GM10248 (cell line): Measurements from ENCODE around the gene EDN3.
"Not testable (repeated sequence)": the region's sequence is repeated elsewhere in the genome, so short reads cannot be mapped to it uniquely, and the experiment has no call there.

Source experiments
- CTCF ChIA-PET: fragments of 300-600 bp; sonication (Branson Sonifier 250); formaldehyde crosslinking; extraction: SDS; loops from one replicate; lab custom pipeline; 2021; ENCODE audit warnings: antibody characterized with exemption; lab: Yijun Ruan, JAX
- POLR2A ChIA-PET: fragments of 350-650 bp; sonication (Branson Sonifier 250); formaldehyde crosslinking; extraction: SDS; loops from one replicate; lab custom pipeline; 2020; ENCODE audit warnings: antibody characterized with exemption; lab: Yijun Ruan, JAX
- DNase-seq: peaks from one replicate; pipeline ENCODE4 v3.0.0; 2012; ENCODE audit errors: extremely low spot score
- TF ChIP-seq, protein P1 (sequence below): IDR thresholded peaks from 2 replicates; pipeline ENCODE4 v1.5.1; 2012; ENCODE audit warnings: mild to moderate bottlenecking, low read depth; ENCODE audit errors: extremely low read depth, missing control alignments, control extremely low read depth

The EDN3 gene

DNA sequence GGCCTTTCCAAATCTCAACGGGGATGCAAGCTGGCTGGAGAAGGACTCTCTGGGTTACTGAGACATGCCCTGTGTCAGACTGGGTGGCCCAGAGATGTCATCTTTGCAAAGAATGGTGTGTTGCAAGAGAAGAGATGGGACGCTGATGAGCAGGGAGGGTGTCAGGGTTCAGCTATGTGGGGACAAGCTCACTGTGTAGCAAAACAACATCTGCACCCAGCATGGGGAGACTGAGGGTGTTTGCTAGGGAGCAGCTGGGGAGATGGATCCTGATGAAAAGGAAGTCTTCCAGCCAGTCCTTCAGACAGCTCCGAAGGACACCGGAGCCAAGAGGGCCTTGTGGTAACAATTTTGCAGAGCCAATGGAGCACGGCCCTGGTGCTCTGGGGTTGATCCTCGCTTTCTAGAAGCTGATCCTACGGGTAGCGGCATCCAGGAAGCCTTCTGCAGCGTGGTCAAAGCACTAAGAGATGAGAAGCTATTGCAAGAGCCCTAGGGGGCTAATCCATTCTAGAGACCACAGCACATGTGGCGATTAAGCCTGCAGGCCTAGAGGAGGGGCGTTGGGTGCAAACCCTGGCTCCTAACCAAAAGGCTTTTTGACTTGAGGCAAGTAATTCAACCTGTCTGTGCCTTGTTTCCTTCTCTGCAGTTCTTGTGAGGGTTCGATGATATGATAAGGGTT lies 39.9 kb downstream of the EDN3 start:
- CTCF ChIA-PET = no interaction called here
- POLR2A ChIA-PET = no interaction called here
- no peak for DNase-seq
- TF ChIP-seq, protein P1, sequence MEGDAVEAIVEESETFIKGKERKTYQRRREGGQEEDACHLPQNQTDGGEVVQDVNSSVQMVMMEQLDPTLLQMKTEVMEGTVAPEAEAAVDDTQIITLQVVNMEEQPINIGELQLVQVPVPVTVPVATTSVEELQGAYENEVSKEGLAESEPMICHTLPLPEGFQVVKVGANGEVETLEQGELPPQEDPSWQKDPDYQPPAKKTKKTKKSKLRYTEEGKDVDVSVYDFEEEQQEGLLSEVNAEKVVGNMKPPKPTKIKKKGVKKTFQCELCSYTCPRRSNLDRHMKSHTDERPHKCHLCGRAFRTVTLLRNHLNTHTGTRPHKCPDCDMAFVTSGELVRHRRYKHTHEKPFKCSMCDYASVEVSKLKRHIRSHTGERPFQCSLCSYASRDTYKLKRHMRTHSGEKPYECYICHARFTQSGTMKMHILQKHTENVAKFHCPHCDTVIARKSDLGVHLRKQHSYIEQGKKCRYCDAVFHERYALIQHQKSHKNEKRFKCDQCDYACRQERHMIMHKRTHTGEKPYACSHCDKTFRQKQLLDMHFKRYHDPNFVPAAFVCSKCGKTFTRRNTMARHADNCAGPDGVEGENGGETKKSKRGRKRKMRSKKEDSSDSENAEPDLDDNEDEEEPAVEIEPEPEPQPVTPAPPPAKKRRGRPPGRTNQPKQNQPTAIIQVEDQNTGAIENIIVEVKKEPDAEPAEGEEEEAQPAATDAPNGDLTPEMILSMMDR = no peak

DNA sequence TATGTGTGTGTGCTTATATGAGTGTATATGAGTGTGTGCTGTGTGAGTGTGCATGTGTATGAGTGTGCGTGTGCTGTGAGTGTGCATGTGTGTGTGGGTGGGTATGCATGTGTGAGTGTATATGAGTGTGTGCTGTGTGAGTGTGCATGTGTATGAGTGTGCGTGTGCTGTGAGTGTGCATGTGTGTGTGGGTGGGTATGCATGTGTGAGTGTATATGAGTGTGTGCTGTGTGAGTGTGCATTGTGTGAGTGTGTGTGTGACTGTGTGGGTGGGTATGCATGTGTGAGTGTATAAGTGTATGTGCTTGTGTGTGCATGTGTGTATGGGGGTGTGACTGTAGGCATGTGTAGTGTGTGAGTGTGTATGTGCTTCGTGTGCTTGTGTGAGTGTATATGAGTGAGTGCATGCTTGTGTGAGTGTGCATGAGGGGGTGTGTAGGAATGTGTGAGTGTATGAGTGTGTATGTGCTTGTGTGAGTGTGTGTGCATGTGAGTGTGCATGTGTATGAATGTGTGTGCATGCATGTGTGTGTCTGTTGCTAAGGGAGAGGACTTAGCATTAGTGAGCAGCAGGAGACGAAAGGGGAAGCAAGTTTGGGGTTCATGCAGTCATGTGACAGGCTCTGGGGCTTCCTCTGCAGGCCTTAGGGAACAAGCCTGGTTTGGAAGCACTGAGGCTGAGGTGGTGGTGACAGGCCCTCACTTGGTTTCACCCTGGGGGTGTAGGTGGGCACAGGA lies 41.0 kb downstream of the EDN3 start:
- CTCF ChIA-PET, DNase-seq, POLR2A ChIA-PET: not testable (repeated sequence)

DNA sequence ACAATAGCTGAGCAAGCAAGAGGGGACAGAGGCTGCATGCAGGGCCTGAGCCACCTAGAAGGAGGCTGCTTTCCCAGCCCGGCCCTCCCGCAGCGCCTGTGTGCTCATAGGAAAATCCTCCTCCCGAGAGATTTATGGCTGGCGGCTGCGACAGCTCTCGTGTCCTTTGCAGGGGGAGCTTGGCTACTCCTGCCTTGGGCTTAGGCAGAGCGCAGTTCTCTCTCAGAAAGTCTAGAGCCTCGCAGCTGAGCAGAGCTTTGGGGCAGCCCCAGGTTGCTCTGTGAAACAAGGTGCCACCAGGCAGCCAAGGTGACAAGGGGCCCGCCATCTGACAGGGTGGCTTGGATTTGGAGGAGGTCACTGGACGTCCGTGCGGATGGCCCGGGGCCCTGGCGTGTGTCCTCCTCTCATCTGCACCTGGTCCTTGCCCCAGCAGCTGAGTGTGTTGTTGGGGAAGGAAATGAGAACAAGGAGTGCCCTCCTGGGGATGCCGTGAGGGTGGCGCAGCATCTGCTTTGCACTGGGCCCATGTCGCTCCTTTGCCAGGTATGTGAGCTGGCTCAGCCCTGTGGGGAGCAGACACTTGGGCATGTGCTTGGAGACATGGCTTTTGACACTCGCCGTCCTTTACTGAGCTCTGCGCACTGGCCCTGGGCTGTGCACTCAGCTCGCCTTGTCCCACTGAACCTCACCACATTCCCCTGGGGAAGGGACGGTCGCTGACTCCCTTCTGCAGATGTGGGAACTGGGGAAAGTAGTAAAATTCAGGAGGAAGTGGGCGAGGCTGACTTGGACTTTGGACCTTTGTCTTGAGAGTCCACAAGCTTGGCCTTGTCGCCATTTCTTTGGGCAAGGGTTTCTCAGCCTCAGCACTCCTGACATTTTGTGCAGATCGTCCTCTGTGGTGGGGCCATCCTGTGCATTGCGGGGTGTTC lies 41.9 kb downstream of the EDN3 start:
- ChIA-PET POLR2A (no interaction called here), CTCF (interaction anchor here (0.6 kb wide), 1 partner anchor 8 kb away, joined by 3 read pairs; no protein-coding TSS in a partner anchor)
- DNase-seq = no peak
- TF ChIP-seq, protein P1 = no peak

- no peak for DNase-seq
- POLR2A ChIA-PET = no interaction called here
- TF ChIP-seq, protein P1 = no peak
- CTCF ChIA-PET = no interaction called here
Measured at GRCh38 chr20:59346061-59346460, 45.6 kb downstream of the EDN3 start.

GRCh38 chr20:59349277-59349676 lies 48.9 kb downstream of the EDN3 start:
- no peak for DNase-seq
- TF ChIP-seq, protein P1 = no peak
- CTCF ChIA-PET = no interaction called here
- POLR2A ChIA-PET = no interaction called here

- DNase-seq = no peak
- CTCF ChIA-PET = no interaction called here
- POLR2A ChIA-PET = no interaction called here
- TF ChIP-seq, protein P1 = no peak
Measured at GRCh38 chr20:59350330-59351156, 50.1 kb downstream of the EDN3 start.
